MCF 10A (cell line): ENCODE results near the gene TIGD6. TPM values are rescaled to one million over a fixed set of nuclear protein-coding genes. Genes with fewer than 3 reads are reported as not detected.

Source experiments
- BruUV-seq: library from RNA; stranded (reverse); fragments of 400-500 nt; replicated peaks from 2 replicates; lab custom pipeline; 2021; lab: Mats Ljungman, UMichigan
- CTCF ChIA-PET: fragments of 300-600 bp; sonication (Branson Sonifier 250); formaldehyde crosslinking; extraction: SDS; loops from one replicate; lab custom pipeline; 2021; ENCODE audit warnings: antibody characterized with exemption, inconsistent platforms; lab: Yijun Ruan, JAX
- POLR2A ChIA-PET: fragments of 300-600, 350-650 bp; sonication (Branson Sonifier 250); formaldehyde crosslinking; extraction: SDS; loops from one replicate; lab custom pipeline; 2020; ENCODE audit warnings: antibody characterized with exemption, inconsistent platforms; lab: Yijun Ruan, JAX
- DNase-seq: peaks from one replicate; pipeline ENCODE4 v3.0.0-alpha.2; 2018; ENCODE audit not compliant: unreplicated experiment
- H3K27ac Mint-ChIP-seq: one replicate; pipeline ENCODE4 v1.8.0; 2022; ENCODE audit warnings: mild to moderate bottlenecking, low read depth, mixed read lengths; ENCODE audit not compliant: unreplicated experiment
- H3K27me3 Mint-ChIP-seq: one replicate; pipeline ENCODE4 v1.8.0; 2022; ENCODE audit warnings: mixed read lengths; ENCODE audit not compliant: insufficient read depth, unreplicated experiment
- H3K36me3 Mint-ChIP-seq: one replicate; pipeline ENCODE4 v1.8.0; 2022; ENCODE audit warnings: mild to moderate bottlenecking, moderate library complexity, mixed read lengths; ENCODE audit not compliant: insufficient read depth, unreplicated experiment
- H3K4me1 Mint-ChIP-seq: one replicate; pipeline ENCODE4 v1.8.0; 2022; ENCODE audit warnings: mixed read lengths; ENCODE audit not compliant: insufficient read depth, unreplicated experiment
- H3K4me3 Mint-ChIP-seq: one replicate; pipeline ENCODE4 v1.8.0; 2022; ENCODE audit warnings: mild to moderate bottlenecking, moderate library complexity, mixed read lengths; ENCODE audit not compliant: unreplicated experiment
- H3K9me3 Mint-ChIP-seq: one replicate; pipeline ENCODE4 v1.8.0; 2022; ENCODE audit warnings: mixed read lengths; ENCODE audit not compliant: unreplicated experiment
- intact Hi-C: fragments of 100-400 bp; cut with micrococcal nuclease; formaldehyde crosslinking; loops from 2 replicates; pipeline ENCODE4 v1.14.1; 2022
- total RNA-seq: library from RNA; stranded (reverse); gene quantifications from 2 replicates; pipeline ENCODE4 v1.2.3, GENCODE V29; 2022
- TF ChIP-seq, protein P1 (sequence below): fragments of 200-600 bp; IDR thresholded peaks from one replicate; pipeline ENCODE4 v1.8.0; 2022; ENCODE audit warnings: antibody characterized with exemption, mild to moderate bottlenecking; ENCODE audit not compliant: unreplicated experiment

TIGD6 gene
- total RNA-seq, 1 experiment from 2014 or later: 9.0 TPM

- Mint-ChIP-seq H3K27me3 (no peaks in the 10 kb centered on the region), H3K4me3 (no peak overlapping the region), H3K4me1 (peaks cover 17% of the 10 kb centered on the region), H3K36me3 (peaks cover 20% of the 10 kb centered on the region), H3K27ac (no peak overlapping the region), H3K9me3 (no peaks in the 10 kb centered on the region)
- intact Hi-C loops: no loop called here
- BruUV-seq: no TSS peak
- CTCF ChIA-PET: interaction anchor here (0.7 to 6.0 kb wide), 7 partner anchors 37 to 163 kb away, joined by 3 to 195 read pairs (median 12); no protein-coding TSS in a partner anchor
- TF ChIP-seq, protein P1, sequence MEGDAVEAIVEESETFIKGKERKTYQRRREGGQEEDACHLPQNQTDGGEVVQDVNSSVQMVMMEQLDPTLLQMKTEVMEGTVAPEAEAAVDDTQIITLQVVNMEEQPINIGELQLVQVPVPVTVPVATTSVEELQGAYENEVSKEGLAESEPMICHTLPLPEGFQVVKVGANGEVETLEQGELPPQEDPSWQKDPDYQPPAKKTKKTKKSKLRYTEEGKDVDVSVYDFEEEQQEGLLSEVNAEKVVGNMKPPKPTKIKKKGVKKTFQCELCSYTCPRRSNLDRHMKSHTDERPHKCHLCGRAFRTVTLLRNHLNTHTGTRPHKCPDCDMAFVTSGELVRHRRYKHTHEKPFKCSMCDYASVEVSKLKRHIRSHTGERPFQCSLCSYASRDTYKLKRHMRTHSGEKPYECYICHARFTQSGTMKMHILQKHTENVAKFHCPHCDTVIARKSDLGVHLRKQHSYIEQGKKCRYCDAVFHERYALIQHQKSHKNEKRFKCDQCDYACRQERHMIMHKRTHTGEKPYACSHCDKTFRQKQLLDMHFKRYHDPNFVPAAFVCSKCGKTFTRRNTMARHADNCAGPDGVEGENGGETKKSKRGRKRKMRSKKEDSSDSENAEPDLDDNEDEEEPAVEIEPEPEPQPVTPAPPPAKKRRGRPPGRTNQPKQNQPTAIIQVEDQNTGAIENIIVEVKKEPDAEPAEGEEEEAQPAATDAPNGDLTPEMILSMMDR: no peak
- POLR2A ChIA-PET: interaction anchor here (1.6 kb wide), 1 partner anchor 26 kb away, joined by 9 read pairs; no protein-coding TSS in a partner anchor
- DNase-seq: no peak
Observed at GRCh38 chr5:149995385-149996204, 4.9 kb downstream of the TIGD6 start.

DNA sequence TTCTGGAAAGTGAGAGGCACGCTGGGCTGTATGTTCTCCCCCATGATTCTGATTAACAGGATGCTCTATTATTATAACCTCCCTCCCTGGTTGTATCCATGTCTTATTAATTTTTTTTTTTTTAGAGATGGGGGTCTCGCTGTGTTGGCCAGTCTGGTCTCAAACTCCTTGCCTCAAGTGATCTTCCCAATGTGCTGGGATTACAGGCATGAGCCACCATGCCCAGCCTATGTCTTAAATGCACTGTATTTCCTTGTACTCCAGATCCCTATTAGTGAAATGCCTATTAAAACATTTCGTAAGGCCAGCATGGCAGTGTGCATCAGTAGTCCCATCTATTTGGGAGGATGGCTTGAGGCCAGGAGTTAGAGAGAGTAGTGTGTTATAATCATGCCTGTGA, 7.0 kb downstream of the TIGD6 start:
- ChIA-PET POLR2A (interaction anchor here (0.6 to 1.6 kb wide), 10 partner anchors 9 to 244 kb away, joined by 3 to 10 read pairs (median 4); no protein-coding TSS in a partner anchor), CTCF (interaction anchor here (0.6 to 6.0 kb wide), 19 partner anchors 10 to 331 kb away, joined by 3 to 195 read pairs (median 4); partner anchors contain the start of gene SLC26A2)
- Mint-ChIP-seq H3K4me1 (peaks cover 11% of the 10 kb centered on the region), H3K27ac (no peak overlapping the region), H3K27me3 (no peaks in the 10 kb centered on the region), H3K9me3 (no peaks in the 10 kb centered on the region), H3K4me3 (no peak overlapping the region), H3K36me3 (peaks cover 18% of the 10 kb centered on the region)
- no TSS peak for BruUV-seq
- TF ChIP-seq, protein P1: no peak
- DNase-seq: no peak
- intact Hi-C loops: no loop called here

- TF ChIP-seq, protein P1: peak; percentile 96
- H3K4me1 Mint-ChIP-seq: peaks cover 10% of the 10 kb centered on the region
- POLR2A ChIA-PET: interaction anchor here (0.7 to 2.6 kb wide), 13 partner anchors 10 to 243 kb away, joined by 3 to 28 read pairs (median 4); partner anchors contain the start of genes HMGXB3, SLC26A2 and TIGD6
- H3K4me3 Mint-ChIP-seq: no peak overlapping the region
- no peak overlapping the region for H3K27ac Mint-ChIP-seq
- peak; percentile 91 for DNase-seq
- BruUV-seq: no TSS peak
- intact Hi-C loops: loop anchor here (1.0 kb wide), 4 partner anchors 29 to 354 kb away; no protein-coding TSS in a partner anchor
- peaks cover 26% of the 10 kb centered on the region for H3K36me3 Mint-ChIP-seq
- H3K9me3 Mint-ChIP-seq: no peaks in the 10 kb centered on the region
- CTCF ChIA-PET: interaction anchor here (0.5 to 6.0 kb wide), 66 partner anchors 8 to 1128 kb away, joined by 3 to 195 read pairs (median 5); partner anchors contain the start of genes HMGXB3, PPARGC1B, SLC26A2 and TIGD6
- H3K27me3 Mint-ChIP-seq: no peaks in the 10 kb centered on the region
Observed at GRCh38 chr5:149990518-149991376, 9.7 kb downstream of the TIGD6 start.
